H9 (cell line): Measurements from ENCODE around the gene CCDC12. TPM values are rescaled to one million over a fixed set of nuclear protein-coding genes. Genes with fewer than 3 reads are reported as not detected.

Experiments
- DNase-seq: peaks from one replicate; pipeline ENCODE4 v3.0.0-alpha.2; 2017
- H2AFZ ChIP-seq: one replicate; pipeline ENCODE4 v1.6.1; 2013; ENCODE audit warnings: mild to moderate bottlenecking, low read length, control low read depth, moderate library complexity
- H2AK5ac ChIP-seq: 2 replicates; pipeline ENCODE4 v1.6.1; 2013; ENCODE audit warnings: low read length, control low read depth, mixed read lengths; ENCODE audit not compliant: insufficient read length
- H2BK120ac ChIP-seq: one replicate; pipeline ENCODE4 v1.6.1; 2013; ENCODE audit warnings: low read depth, mild to moderate bottlenecking, low read length, control low read depth, inconsistent platforms; ENCODE audit not compliant: poor library complexity, severe bottlenecking
- H2BK12ac ChIP-seq: 2 replicates; pipeline ENCODE4 v1.6.1; 2013; ENCODE audit warnings: low read length, control low read depth, mixed read lengths, low read depth; ENCODE audit not compliant: insufficient read length
- H2BK15ac ChIP-seq: 2 replicates; pipeline ENCODE4 v1.6.1; 2013; ENCODE audit warnings: low read depth, low read length, control low read depth
- H2BK20ac ChIP-seq: one replicate; pipeline ENCODE4 v1.6.1; 2013; ENCODE audit warnings: low read depth, mild to moderate bottlenecking, low read length, control low read depth, inconsistent platforms; ENCODE audit not compliant: poor library complexity, severe bottlenecking
- H2BK5ac ChIP-seq: 2 replicates; pipeline ENCODE4 v1.6.1; 2013; ENCODE audit warnings: low read length, control low read depth, mixed read lengths; ENCODE audit not compliant: insufficient read length
- H3K14ac ChIP-seq: 2 replicates; pipeline ENCODE4 v1.6.1; 2013; ENCODE audit warnings: low read length, control low read depth; ENCODE audit not compliant: insufficient read depth
- H3K18ac ChIP-seq: 2 replicates; pipeline ENCODE4 v1.6.1; 2013; ENCODE audit warnings: low read depth, mild to moderate bottlenecking, mixed read lengths, low read length, control low read depth; ENCODE audit not compliant: insufficient read length
- H3K23ac ChIP-seq: 2 replicates; pipeline ENCODE4 v1.6.1; 2013; ENCODE audit warnings: low read length, control low read depth, mixed read lengths, low read depth; ENCODE audit not compliant: insufficient read length
- H3K23me2 ChIP-seq: 2 replicates; pipeline ENCODE4 v1.6.1; 2013; ENCODE audit warnings: low read depth, mild to moderate bottlenecking, mixed read lengths, low read length, control low read depth; ENCODE audit not compliant: insufficient read length, poor library complexity, severe bottlenecking
- H3K27ac ChIP-seq: 2 replicates; pipeline ENCODE4 v1.5.1; 2013; ENCODE audit warnings: low read length, control low read depth, mixed read lengths, low read depth; ENCODE audit not compliant: insufficient read length
- H3K27me3 ChIP-seq: 2 replicates; pipeline ENCODE4 v1.6.1; 2013; ENCODE audit warnings: low read length, control low read depth, inconsistent platforms; ENCODE audit not compliant: insufficient read depth
- H3K4ac ChIP-seq: 2 replicates; pipeline ENCODE4 v1.6.1; 2013; ENCODE audit warnings: low read depth, mild to moderate bottlenecking, control low read depth, inconsistent platforms, low read length, moderate library complexity
- H3K4me1 ChIP-seq: 2 replicates; pipeline ENCODE4 v1.6.1; 2013; ENCODE audit warnings: low read length, control low read depth, inconsistent platforms; ENCODE audit not compliant: insufficient read depth
- H3K4me2 ChIP-seq: 2 replicates; pipeline ENCODE4 v1.6.1; 2013; ENCODE audit warnings: low read length, control low read depth, mixed read lengths; ENCODE audit not compliant: insufficient read length, insufficient read depth
- H3K56ac ChIP-seq: 2 replicates; pipeline ENCODE4 v1.6.1; 2013; ENCODE audit warnings: low read depth, mild to moderate bottlenecking, mixed read lengths, low read length, control low read depth; ENCODE audit not compliant: insufficient read length
- H3K79me1 ChIP-seq: 2 replicates; pipeline ENCODE4 v1.6.1; 2013; ENCODE audit warnings: low read depth, mild to moderate bottlenecking, moderate library complexity, low read length, control low read depth, inconsistent platforms; ENCODE audit not compliant: insufficient read depth, poor library complexity, severe bottlenecking
- H3K79me2 ChIP-seq: 2 replicates; pipeline ENCODE4 v1.6.1; 2013; ENCODE audit warnings: low read length, control low read depth, inconsistent platforms; ENCODE audit not compliant: insufficient read depth
- H3K9ac ChIP-seq: 2 replicates; pipeline ENCODE4 v1.6.1; 2013; ENCODE audit warnings: low read length, control low read depth, mixed read lengths; ENCODE audit not compliant: insufficient read length; ENCODE audit errors: extremely low read depth
- H3K9me3 ChIP-seq: one replicate; pipeline ENCODE4 v1.6.1; 2013; ENCODE audit warnings: low read depth, low read length, inconsistent platforms; ENCODE audit not compliant: control insufficient read depth
- H3T11ph ChIP-seq: one replicate; pipeline ENCODE4 v1.6.1; 2013; ENCODE audit warnings: mild to moderate bottlenecking, low read length, control low read depth, inconsistent platforms
- H4K20me1 ChIP-seq: one replicate; pipeline ENCODE4 v1.6.1; 2013; ENCODE audit not compliant: control insufficient read depth, insufficient read length, insufficient read depth
- H4K5ac ChIP-seq: 2 replicates; pipeline ENCODE4 v1.6.1; 2013; ENCODE audit warnings: low read depth, mild to moderate bottlenecking, mixed read lengths, low read length, control low read depth; ENCODE audit not compliant: insufficient read length
- H4K8ac ChIP-seq: replicated peaks from 2 replicates; pipeline ENCODE4 v1.6.1; 2013; ENCODE audit warnings: low read length, control low read depth, mixed read lengths, low read depth; ENCODE audit not compliant: insufficient read length
- H4K91ac ChIP-seq: 2 replicates; pipeline ENCODE4 v1.6.1; 2013; ENCODE audit warnings: low read depth, mild to moderate bottlenecking, moderate library complexity, mixed read lengths, low read length, control low read depth; ENCODE audit not compliant: insufficient read length
- H3K27ac Mint-ChIP-seq, 3 experiments: 2 replicates in 2 of 3; 3 replicates in 1 of 3; pipeline ENCODE4 v1.8.0; 2020 to 2021; ENCODE audit warnings: mixed read lengths in 3 of 3, mild to moderate bottlenecking in 1 of 3, moderate library complexity in 1 of 3
- H3K27me3 Mint-ChIP-seq: 2 replicates; pipeline ENCODE4 v1.8.0; 2021; ENCODE audit warnings: low read depth, mild to moderate bottlenecking, moderate library complexity, mixed read lengths
- H3K36me3 Mint-ChIP-seq, 3 experiments: 2 replicates in 2 of 3; 3 replicates in 1 of 3; pipeline ENCODE4 v1.8.0; 2020 to 2021; ENCODE audit warnings: low read depth in 3 of 3, mixed read lengths in 3 of 3; ENCODE audit not compliant: insufficient read depth in 1 of 3
- H3K4me1 Mint-ChIP-seq, 2 experiments: 2 replicates each; pipeline ENCODE4 v1.8.0; 2020; ENCODE audit warnings: mixed read lengths in 2 of 2
- H3K4me3 Mint-ChIP-seq, 2 experiments: 2 replicates in 1 of 2; 3 replicates in 1 of 2; pipeline ENCODE4 v1.8.0; 2020 to 2021; ENCODE audit warnings: mild to moderate bottlenecking in 2 of 2, mixed read lengths in 2 of 2, moderate library complexity in 1 of 2
- H3K9me3 Mint-ChIP-seq, 2 experiments: 2 replicates in 1 of 2; 3 replicates in 1 of 2; pipeline ENCODE4 v1.8.0; 2020; ENCODE audit warnings: mild to moderate bottlenecking in 2 of 2, mixed read lengths in 2 of 2, moderate library complexity in 1 of 2
- CTCF ChIP-seq: fragments of 200-600 bp; sonication (generic); conservative IDR thresholded peaks from 3 replicates; pipeline ENCODE4 v1.8.0; 2021; ENCODE audit warnings: antibody characterized with exemption, mild to moderate bottlenecking
- WGBS: extraction: QIAGEN DNeasy Blood & Tissue Kit; methylation state at CpG from one replicate; pipeline ENCODE4 v1.1.7; 2013; ENCODE audit warnings: missing lambda C conversion rate, low lambda C conversion rate, mixed read lengths; ENCODE audit not compliant: insufficient read length; ENCODE audit errors: extremely low coverage; 5-methylcytosine and 5-hydroxymethylcytosine counted together
- total RNA-seq: library from RNA; stranded (reverse); gene quantifications from 2 replicates; pipeline ENCODE4 v1.2.1, GENCODE V29; 2021

The CCDC12 gene
- total RNA-seq, 1 experiment from 2014 or later, result 54.0 TPM

DNA sequence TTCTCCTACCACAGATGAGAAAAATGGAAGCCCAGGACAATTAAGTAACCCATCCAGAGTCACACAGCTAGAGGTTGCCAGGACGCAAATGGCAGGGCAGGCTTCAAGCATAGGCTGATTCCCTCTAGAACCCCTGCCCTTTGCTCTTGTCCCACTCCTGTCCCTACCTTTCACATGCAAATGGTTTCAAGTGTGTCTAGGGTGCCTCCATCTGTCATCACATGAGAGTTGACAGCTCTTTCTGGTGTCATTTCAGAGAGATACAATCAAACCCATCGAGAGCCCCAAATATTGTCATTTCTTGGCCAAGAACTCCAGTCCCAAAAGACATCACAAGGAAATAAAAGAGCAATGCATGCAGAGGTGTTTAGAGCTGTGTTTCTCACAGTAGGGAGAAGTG, 23.7 kb downstream of the CCDC12 start:
- WGBS, result no CpG with 5 or more reads among the region's 2 CpGs
- no peak overlapping the region for H2AK5ac ChIP-seq
- H4K20me1 ChIP-seq, result peaks cover 2% of the 10 kb centered on the region
- H3K4me2 ChIP-seq, result no peak overlapping the region
- no peak overlapping the region for H3K56ac ChIP-seq
- no peak overlapping the region for H2BK12ac ChIP-seq
- H3K36me3 Mint-ChIP-seq, result peaks cover under 1 to 5% (median 4%) of the 10 kb centered on the region in 3 experiments; a peak in 6 of 7 replicates
- H3K27me3 Mint-ChIP-seq, result no peaks in the 10 kb centered on the region
- H4K91ac ChIP-seq, result no peak overlapping the region
- no peak overlapping the region for H3T11ph ChIP-seq
- H3K79me1 ChIP-seq, result peaks cover 18% of the 10 kb centered on the region
- DNase-seq, result no peak
- H3K23ac ChIP-seq, result no peak overlapping the region
- H4K8ac ChIP-seq, result no peak overlapping the region
- H3K4me1 Mint-ChIP-seq, result peaks cover 39 to 63% of the 10 kb centered on the region in 2 experiments
- TF ChIP-seq CTCF, result no peak
- H2BK15ac ChIP-seq, result no peak overlapping the region
- no peak overlapping the region for H4K5ac ChIP-seq
- peak overlapping the region in 1 of 3 experiments; percentile 0; a peak in 1 of 7 replicates for H3K27ac Mint-ChIP-seq
- H3K9me3 ChIP-seq, result no peaks in the 10 kb centered on the region
- H3K9me3 Mint-ChIP-seq, result no peaks in the 10 kb centered on the region; a peak in 1 of 5 replicates
- no peak overlapping the region for H3K9ac ChIP-seq
- no peak overlapping the region for H3K27ac ChIP-seq
- no peaks in the 10 kb centered on the region for H3K27me3 ChIP-seq
- H3K14ac ChIP-seq, result no peak overlapping the region
- no peak overlapping the region for H2AFZ ChIP-seq
- H3K23me2 ChIP-seq, result no peaks in the 10 kb centered on the region
- peaks cover 9% of the 10 kb centered on the region; the same call in 1 of the 2 replicates for H3K4me1 ChIP-seq
- no peak overlapping the region for H2BK20ac ChIP-seq
- H2BK120ac ChIP-seq, result no peak overlapping the region
- H3K79me2 ChIP-seq, result peaks cover 34% of the 10 kb centered on the region; the same call in 1 of the 2 replicates
- no peak overlapping the region for H3K4me3 Mint-ChIP-seq
- no peak overlapping the region for H3K4ac ChIP-seq
- no peak overlapping the region for H3K18ac ChIP-seq
- no peak overlapping the region for H2BK5ac ChIP-seq
